ENCODE data around the gene SECTM1.

SECTM1 gene

GRCh38 chr17:82327289-82327688, 6.3 kb downstream of the SECTM1 start:
- DNase-seq, result no peak

GRCh38 chr17:82325286-82326180, 8.0 kb downstream of the SECTM1 start:
- DNase-seq, result no peak

- DNase-seq, result no peak
Measured at GRCh38 chr17:82324566-82325285, 8.8 kb downstream of the SECTM1 start.

- DNase-seq, result no peak
Measured at GRCh38 chr17:82323514-82324234, 9.9 kb downstream of the SECTM1 start.

GRCh38 chr17:82322526-82323453, 10.8 kb downstream of the SECTM1 start:
- DNase-seq, result no peak

- no peak for DNase-seq
Measured at GRCh38 chr17:82321947-82322466, 11.6 kb downstream of the SECTM1 start.

GRCh38 chr17:82320956-82321927, 12.3 kb downstream of the SECTM1 start:
- no peak for DNase-seq

GRCh38 chr17:82320140-82320840, 13.3 kb downstream of the SECTM1 start:
- DNase-seq, result no peak

GRCh38 chr17:82319619-82320062, 13.9 kb downstream of the SECTM1 start:
- DNase-seq, result no peak

GRCh38 chr17:82318772-82319606, 14.6 kb downstream of the SECTM1 start:
- no peak for DNase-seq

- DNase-seq, result no peak
Measured at GRCh38 chr17:82318169-82318498, 15.4 kb downstream of the SECTM1 start.

GRCh38 chr17:82317394-82318168, 16.0 kb downstream of the SECTM1 start, which contains the start of gene CD7:
Gene CD7, minus strand, starts transcription at chr17:82317608. Its CDS starts 113 bp downstream, at chr17:82317495.
- no peak for DNase-seq

GRCh38 chr17:82316651-82317393, 16.7 kb downstream of the SECTM1 start:
- no peak for DNase-seq

GRCh38 chr17:82315703-82316358, 17.7 kb downstream of the SECTM1 start:
- no peak for DNase-seq

- no peak for DNase-seq
Measured at GRCh38 chr17:82314727-82315605, 18.6 kb downstream of the SECTM1 start.

Data from NCI-H2107 (cell line).